Panc1 (cell line): ENCODE data around the gene B3GALT5. TPM values are rescaled to one million over a fixed set of nuclear protein-coding genes. Genes with fewer than 3 reads are reported as not detected.

Experiments used
- ATAC-seq: fragments of 200-7000 bp; cut with Tn5 transposase; 2 replicates; pipeline ENCODE4 v1.9.1; 2020; ENCODE audit warnings: mild to moderate bottlenecking, moderate library complexity
- BruUV-seq: library from RNA; stranded (reverse); fragments of 400-500 nt; replicated peaks from 2 replicates; lab custom pipeline; 2021; lab: Mats Ljungman, UMichigan
- CTCF ChIA-PET: fragments of 300-600 bp; sonication (Branson Sonifier 250); formaldehyde crosslinking; loops from one replicate; lab custom pipeline; 2022; ENCODE audit warnings: antibody characterized with exemption; lab: Charles Lee
- POLR2A ChIA-PET: fragments of 300-600 bp; sonication (Branson Sonifier 250); formaldehyde crosslinking; loops from one replicate; lab custom pipeline; 2022; ENCODE audit warnings: antibody characterized with exemption; lab: Charles Lee
- DNase-seq: peaks from one replicate; pipeline ENCODE4 v3.0.0-alpha.2; 2010; ENCODE audit warnings: low read depth, low spot score
- H3K27ac ChIP-seq: 2 replicates; pipeline ENCODE4 v1.5.1; 2011; ENCODE audit warnings: mild to moderate bottlenecking, low read length, inconsistent platforms
- H3K27me3 ChIP-seq: fragments of 200-500 bp; sonication (Bioruptor generic); 2 replicates; pipeline ENCODE4 v1.6.0; 2014; ENCODE audit warnings: low read length, inconsistent platforms; ENCODE audit not compliant: control insufficient read depth, insufficient read depth
- H3K36me3 ChIP-seq: fragments of 200-500 bp; sonication (Bioruptor generic); 2 replicates; pipeline ENCODE4 v1.5.1; 2014; ENCODE audit warnings: inconsistent platforms, mild to moderate bottlenecking, low read length, moderate library complexity; ENCODE audit not compliant: control insufficient read depth, insufficient read depth
- H3K4me1 ChIP-seq: 2 replicates; pipeline ENCODE4 v1.5.1; 2011; ENCODE audit warnings: inconsistent platforms, mild to moderate bottlenecking, low read length, moderate library complexity; ENCODE audit not compliant: control insufficient read depth, insufficient read depth
- H3K4me3 ChIP-seq, 2 experiments: 2 replicates each; pipeline ENCODE4 v1.5.1; 2011 to 2012; ENCODE audit warnings: low read depth in 2 of 2, low read length in 2 of 2, mild to moderate bottlenecking in 2 of 2, inconsistent platforms in 1 of 2, moderate library complexity in 1 of 2
- H3K9me3 ChIP-seq: fragments of 200-500 bp; sonication (Bioruptor generic); 2 replicates; pipeline ENCODE4 v1.5.1; 2014; ENCODE audit warnings: low read depth, mild to moderate bottlenecking, inconsistent platforms, low read length, moderate library complexity; ENCODE audit not compliant: control insufficient read depth, insufficient read depth
- POLR2AphosphoS5 ChIP-seq: IDR thresholded peaks from 2 replicates; pipeline ENCODE4 v1.6.1; 2012; ENCODE audit warnings: mild to moderate bottlenecking, low read depth, low read length, moderate library complexity
- SIN3A ChIP-seq: IDR thresholded peaks from 2 replicates; pipeline ENCODE4 v1.6.1; 2012; ENCODE audit warnings: low read depth, mild to moderate bottlenecking, low read length, moderate library complexity, borderline replicate concordance; ENCODE audit not compliant: insufficient read depth
- TCF7L2 ChIP-seq: IDR thresholded peaks from 2 replicates; pipeline ENCODE4 v1.6.1; 2011; ENCODE audit warnings: mild to moderate bottlenecking, low read depth, low read length, inconsistent platforms
- in situ Hi-C: cut with HindIII; loops from 2 replicates; pipeline ENCODE4 v1.10.0; 2016; ENCODE audit warnings: low sequenced_read_pairs, low pct_unique_long_range_greater_than_20kb
- intact Hi-C: fragments of 100-400 bp; cut with micrococcal nuclease; formaldehyde crosslinking; loops from one replicate; pipeline ENCODE4 v1.10.0; 2022; ENCODE audit not compliant: unreplicated experiment
- total RNA-seq: library from RNA; stranded (reverse); gene quantifications from one replicate; pipeline ENCODE4 v1.2.1, GENCODE V29; 2021; ENCODE audit not compliant: unreplicated experiment
- TF ChIP-seq, protein P1 (sequence below), 2 experiments: IDR thresholded peaks; 2 replicates each; pipeline ENCODE4 v1.6.1; 2011 to 2012; ENCODE audit warnings: low read depth in 2 of 2, control low read depth in 1 of 2, low read length in 1 of 2, mild to moderate bottlenecking in 1 of 2, moderate library complexity in 1 of 2; ENCODE audit not compliant: insufficient read depth in 1 of 2
- TF ChIP-seq, protein P2 (sequence below): fragments of 450-650 bp; IDR thresholded peaks from 2 replicates; pipeline ENCODE4 v1.5.1; 2017; ENCODE audit warnings: mild to moderate bottlenecking

The B3GALT5 gene
- total RNA-seq, 1 experiment from 2014 or later: 0.10 TPM

- ChIA-PET CTCF (no interaction called here), POLR2A (no interaction called here)
- TF ChIP-seq POLR2AphosphoS5 (no peak), SIN3A (no peak), TCF7L2 (no peak)
- TF ChIP-seq, protein P1, sequence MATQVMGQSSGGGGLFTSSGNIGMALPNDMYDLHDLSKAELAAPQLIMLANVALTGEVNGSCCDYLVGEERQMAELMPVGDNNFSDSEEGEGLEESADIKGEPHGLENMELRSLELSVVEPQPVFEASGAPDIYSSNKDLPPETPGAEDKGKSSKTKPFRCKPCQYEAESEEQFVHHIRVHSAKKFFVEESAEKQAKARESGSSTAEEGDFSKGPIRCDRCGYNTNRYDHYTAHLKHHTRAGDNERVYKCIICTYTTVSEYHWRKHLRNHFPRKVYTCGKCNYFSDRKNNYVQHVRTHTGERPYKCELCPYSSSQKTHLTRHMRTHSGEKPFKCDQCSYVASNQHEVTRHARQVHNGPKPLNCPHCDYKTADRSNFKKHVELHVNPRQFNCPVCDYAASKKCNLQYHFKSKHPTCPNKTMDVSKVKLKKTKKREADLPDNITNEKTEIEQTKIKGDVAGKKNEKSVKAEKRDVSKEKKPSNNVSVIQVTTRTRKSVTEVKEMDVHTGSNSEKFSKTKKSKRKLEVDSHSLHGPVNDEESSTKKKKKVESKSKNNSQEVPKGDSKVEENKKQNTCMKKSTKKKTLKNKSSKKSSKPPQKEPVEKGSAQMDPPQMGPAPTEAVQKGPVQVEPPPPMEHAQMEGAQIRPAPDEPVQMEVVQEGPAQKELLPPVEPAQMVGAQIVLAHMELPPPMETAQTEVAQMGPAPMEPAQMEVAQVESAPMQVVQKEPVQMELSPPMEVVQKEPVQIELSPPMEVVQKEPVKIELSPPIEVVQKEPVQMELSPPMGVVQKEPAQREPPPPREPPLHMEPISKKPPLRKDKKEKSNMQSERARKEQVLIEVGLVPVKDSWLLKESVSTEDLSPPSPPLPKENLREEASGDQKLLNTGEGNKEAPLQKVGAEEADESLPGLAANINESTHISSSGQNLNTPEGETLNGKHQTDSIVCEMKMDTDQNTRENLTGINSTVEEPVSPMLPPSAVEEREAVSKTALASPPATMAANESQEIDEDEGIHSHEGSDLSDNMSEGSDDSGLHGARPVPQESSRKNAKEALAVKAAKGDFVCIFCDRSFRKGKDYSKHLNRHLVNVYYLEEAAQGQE (IDR thresholded peaks at IDR 0.05; ENCODE audit: insufficient read depth in 1 of 2, low read depth in 2 of 2, low read length in 1 of 2): no peak
- TF ChIP-seq, protein P2, sequence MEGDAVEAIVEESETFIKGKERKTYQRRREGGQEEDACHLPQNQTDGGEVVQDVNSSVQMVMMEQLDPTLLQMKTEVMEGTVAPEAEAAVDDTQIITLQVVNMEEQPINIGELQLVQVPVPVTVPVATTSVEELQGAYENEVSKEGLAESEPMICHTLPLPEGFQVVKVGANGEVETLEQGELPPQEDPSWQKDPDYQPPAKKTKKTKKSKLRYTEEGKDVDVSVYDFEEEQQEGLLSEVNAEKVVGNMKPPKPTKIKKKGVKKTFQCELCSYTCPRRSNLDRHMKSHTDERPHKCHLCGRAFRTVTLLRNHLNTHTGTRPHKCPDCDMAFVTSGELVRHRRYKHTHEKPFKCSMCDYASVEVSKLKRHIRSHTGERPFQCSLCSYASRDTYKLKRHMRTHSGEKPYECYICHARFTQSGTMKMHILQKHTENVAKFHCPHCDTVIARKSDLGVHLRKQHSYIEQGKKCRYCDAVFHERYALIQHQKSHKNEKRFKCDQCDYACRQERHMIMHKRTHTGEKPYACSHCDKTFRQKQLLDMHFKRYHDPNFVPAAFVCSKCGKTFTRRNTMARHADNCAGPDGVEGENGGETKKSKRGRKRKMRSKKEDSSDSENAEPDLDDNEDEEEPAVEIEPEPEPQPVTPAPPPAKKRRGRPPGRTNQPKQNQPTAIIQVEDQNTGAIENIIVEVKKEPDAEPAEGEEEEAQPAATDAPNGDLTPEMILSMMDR: no peak
- Histone ChIP-seq H3K27me3 (no peaks in the 10 kb centered on the region), H3K4me3 (no peak overlapping the region), H3K4me1 (no peaks in the 10 kb centered on the region), H3K36me3 (no peaks in the 10 kb centered on the region), H3K27ac (no peak overlapping the region), H3K9me3 (no peaks in the 10 kb centered on the region)
- no TSS peak for BruUV-seq
- intact Hi-C loops (no loop called here), in situ Hi-C loops (no loop called here)
- DNase-seq (no peak), ATAC-seq (no peak)
Measured at GRCh38 chr21:39654951-39655350, 42.2 kb downstream of the B3GALT5 start.

GRCh38 chr21:39655589-39655988, 42.8 kb downstream of the B3GALT5 start:
- DNase-seq (no peak), ATAC-seq (no peak)
- Histone ChIP-seq H3K27ac (no peak overlapping the region), H3K27me3 (no peaks in the 10 kb centered on the region; the same call in 1 of the 2 replicates), H3K36me3 (no peaks in the 10 kb centered on the region), H3K9me3 (no peaks in the 10 kb centered on the region), H3K4me1 (no peaks in the 10 kb centered on the region), H3K4me3 (no peak overlapping the region)
- intact Hi-C loops: no loop called here
- BruUV-seq: no TSS peak
- ChIA-PET CTCF (no interaction called here), POLR2A (no interaction called here)
- in situ Hi-C loops: no loop called here
- TF ChIP-seq SIN3A (no peak), TCF7L2 (no peak), POLR2AphosphoS5 (no peak)
- TF ChIP-seq, protein P2: no peak
- TF ChIP-seq, protein P1 (IDR thresholded peaks at IDR 0.05; ENCODE audit: insufficient read depth in 1 of 2, low read depth in 2 of 2, low read length in 1 of 2): no peak
